A549 (cell line): ENCODE data around the gene ARRDC2. TPM values are rescaled to one million over a fixed set of nuclear protein-coding genes. Genes with fewer than 3 reads are reported as not detected.

Experiments used
- ATAC-seq, 2 experiments: fragments of 200-7000 bp in 1 of 2; fragments of >200 bp in 1 of 2; cut with Nextera tagmentation in 1 of 2; cut with Tn5 transposase in 1 of 2; 3 replicates each; pipeline versions ENCODE4 v1.8.0 to v1.9.1; 2018 to 2020; ENCODE audit warnings: mild to moderate bottlenecking in 1 of 2, moderate library complexity in 1 of 2
- CTCF ChIA-PET: fragments of 300-600 bp; sonication (Branson Sonifier 250); formaldehyde crosslinking; extraction: SDS; loops from one replicate; lab custom pipeline; 2021; ENCODE audit warnings: antibody characterized with exemption, inconsistent platforms; lab: Yijun Ruan, JAX
- POLR2A ChIA-PET: fragments of 350-600 bp; formaldehyde crosslinking; extraction: SDS; loops from one replicate; lab custom pipeline; 2021; ENCODE audit warnings: antibody characterized with exemption, inconsistent platforms; lab: Yijun Ruan, JAX
- DNase-seq, 2 experiments: peaks; one replicate each; pipeline versions ENCODE4 v3.0.0 to v3.0.0-alpha.2; 2011 to 2016; ENCODE audit warnings: low read depth in 1 of 2, low spot score in 1 of 2
- FAIRE-seq: peaks from 2 replicates; lab custom pipeline; 2011; peaks lifted over from hg19 to GRCh38; lab: Jason Lieb, UNC
- H3K27ac ChIP-seq, 2 experiments: fragments of >200 bp; sonication (Bioruptor Twin); formaldehyde crosslinking; 3 replicates each; pipeline ENCODE4 v1.5.1; 2016 to 2017
- H3K4me1 ChIP-seq: fragments of >200 bp; sonication (Bioruptor Twin); formaldehyde crosslinking; 3 replicates; pipeline ENCODE4 v1.6.1; 2016
- H3K4me2 ChIP-seq: fragments of >200 bp; sonication (Bioruptor Twin); formaldehyde crosslinking; 3 replicates; pipeline ENCODE4 v1.6.1; 2016
- H3K4me3 ChIP-seq: fragments of >200 bp; sonication (Bioruptor Twin); formaldehyde crosslinking; 3 replicates; pipeline ENCODE4 v1.5.1; 2016
- H3K9me3 ChIP-seq: fragments of >200 bp; sonication (Bioruptor Twin); formaldehyde crosslinking; 3 replicates; pipeline ENCODE4 v1.6.1; 2016
- CBX8 ChIP-seq: fragments of 200-600 bp; sonication (generic); IDR thresholded peaks from 2 replicates; pipeline ENCODE4 v1.6.1; 2016
- CHD2 ChIP-seq: fragments of 150-350 bp; IDR thresholded peaks from 2 replicates; pipeline ENCODE4 v1.6.1; 2014; ENCODE audit warnings: low read length; ENCODE audit not compliant: partially characterized antibody
- EHMT2 ChIP-seq: fragments of 200-600 bp; sonication (generic); IDR thresholded peaks from 2 replicates; pipeline ENCODE4 v1.6.1; 2016; ENCODE audit warnings: antibody characterized with exemption, low read depth, mild to moderate bottlenecking, moderate library complexity
- EP300 ChIP-seq, 2 experiments: fragments of >200 bp; sonication (Bioruptor Twin); formaldehyde crosslinking; IDR thresholded peaks; 2 replicates in 1 of 2; 3 replicates in 1 of 2; pipeline ENCODE4 v1.6.1; 2016 to 2017
- ESRRA ChIP-seq: fragments of 150-350 bp; IDR thresholded peaks from 2 replicates; pipeline ENCODE4 v1.6.1; 2014; ENCODE audit warnings: mild to moderate bottlenecking, low read length, borderline replicate concordance
- FOSB ChIP-seq: fragments of 250-450 bp; sonication (Bioruptor Pico); IDR thresholded peaks from 2 replicates; pipeline ENCODE4 v1.5.0; 2020; ENCODE audit warnings: mild to moderate bottlenecking, moderate library complexity
- FOXS1 ChIP-seq: fragments of 250-450 bp; sonication (Bioruptor Pico); IDR thresholded peaks from 2 replicates; pipeline ENCODE4 v1.5.0; 2020; ENCODE audit warnings: mild to moderate bottlenecking, moderate library complexity
- GATA3 ChIP-seq: IDR thresholded peaks from 2 replicates; pipeline ENCODE4 v1.6.1; 2012; ENCODE audit warnings: borderline replicate concordance
- JUN ChIP-seq, 2 experiments: fragments of >200 bp; sonication (Bioruptor Twin); formaldehyde crosslinking; IDR thresholded peaks; 2 replicates in 1 of 2; 3 replicates in 1 of 2; pipeline ENCODE4 v1.6.1; 2016 to 2017
- JUNB ChIP-seq: fragments of >200 bp; sonication (Bioruptor Twin); formaldehyde crosslinking; IDR thresholded peaks from 2 replicates; pipeline ENCODE4 v1.6.1; 2016
- NR3C1 ChIP-seq: fragments of >200 bp; sonication (Bioruptor Twin); formaldehyde crosslinking; IDR thresholded peaks from 3 replicates; pipeline ENCODE4 v1.6.1; 2017
- PHF8 ChIP-seq: fragments of 200-600 bp; sonication (generic); IDR thresholded peaks from 2 replicates; pipeline ENCODE4 v1.6.1; 2016; ENCODE audit warnings: low read depth, mild to moderate bottlenecking, antibody characterized with exemption, moderate library complexity, borderline replicate concordance
- POLR2A ChIP-seq: IDR thresholded peaks from 2 replicates; pipeline ENCODE4 v1.6.1; 2012; ENCODE audit warnings: mild to moderate bottlenecking, low read length
- RFX5 ChIP-seq: fragments of 450-650 bp; IDR thresholded peaks from 2 replicates; pipeline ENCODE4 v1.7.1; 2014; ENCODE audit warnings: antibody characterized with exemption, mild to moderate bottlenecking, moderate library complexity
- SMC3 ChIP-seq: fragments of >200 bp; sonication (Bioruptor Twin); formaldehyde crosslinking; IDR thresholded peaks from 3 replicates; pipeline ENCODE4 v1.6.1; 2018; ENCODE audit warnings: inconsistent platforms
- SREBF2 ChIP-seq: fragments of 450-650 bp; IDR thresholded peaks from 2 replicates; pipeline ENCODE4 v1.6.1; 2014; ENCODE audit warnings: mild to moderate bottlenecking, moderate library complexity
- TP53 ChIP-seq: fragments of 250-450 bp; sonication (Bioruptor Pico); IDR thresholded peaks from 2 replicates; pipeline ENCODE4 v1.5.0; 2021; ENCODE audit warnings: mild to moderate bottlenecking, moderate library complexity
- ZFP36 ChIP-seq: fragments of 450-650 bp; IDR thresholded peaks from 2 replicates; pipeline ENCODE4 v1.6.1; 2014; ENCODE audit warnings: borderline replicate concordance; ENCODE audit not compliant: partially characterized antibody
- WGBS: methylation state at CpG from one replicate; pipeline ENCODE4 v1.1.6; 2017; ENCODE audit errors: missing lambda C conversion rate; 5-methylcytosine and 5-hydroxymethylcytosine counted together
- polyA plus RNA-seq, 4 experiments: library from polyadenylated mRNA; depleted of rRNA in 3 of 4; stranded (reverse); fragments of >200 nt; fragmentation: RNase III in 1 of 4; extraction: RNeasy Plus Mini Kit Qiagen cat#74134 plus additional on column Dnase treatment in 1 of 4; gene quantifications; 2 replicates in 3 of 4; 3 replicates in 1 of 4; pipeline ENCODE4 v1.2.3, GENCODE V29; 2011 to 2017
- TF ChIP-seq, protein P1 (sequence below): fragments of >200 bp; sonication (Bioruptor Twin); formaldehyde crosslinking; IDR thresholded peaks from 3 replicates; pipeline ENCODE4 v1.5.1; 2016
- TF ChIP-seq, protein P2 (sequence below): fragments of >200 bp; sonication (Bioruptor Twin); formaldehyde crosslinking; IDR thresholded peaks from 3 replicates; pipeline ENCODE4 v1.6.1; 2016
- TF ChIP-seq, protein P3 (sequence below): IDR thresholded peaks from 2 replicates; pipeline ENCODE4 v1.6.1; 2012

ARRDC2 gene
- polyA plus RNA-seq, 2 of the 4 experiments (the other 2 are of a cell fraction) = 14.5 to 14.8 TPM

DNA sequence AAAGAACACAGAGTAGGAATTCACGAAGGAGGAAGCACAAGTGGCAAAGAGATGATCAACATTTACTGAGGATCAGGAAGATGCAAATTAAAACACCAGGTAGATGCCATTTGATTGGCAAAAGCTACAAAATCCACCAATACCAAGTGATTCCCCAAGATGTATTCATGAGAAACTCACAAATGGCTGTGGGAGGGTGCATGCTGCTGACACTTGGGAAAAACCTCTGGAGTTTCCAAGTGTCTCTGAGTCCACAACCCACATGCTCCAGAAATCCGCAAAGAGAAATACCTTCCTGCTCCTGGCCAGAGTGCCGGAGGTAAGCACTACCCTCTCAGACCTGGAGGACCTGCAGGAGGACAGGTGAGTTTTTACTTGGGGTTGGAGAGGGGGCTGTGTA lies 35.7 kb downstream of the ARRDC2 start:
- FAIRE-seq = no peak
- CTCF ChIA-PET = interaction anchor here (1.2 kb wide), 1 partner anchor 15 kb away, joined by 4 read pairs; no protein-coding TSS in a partner anchor

DNA sequence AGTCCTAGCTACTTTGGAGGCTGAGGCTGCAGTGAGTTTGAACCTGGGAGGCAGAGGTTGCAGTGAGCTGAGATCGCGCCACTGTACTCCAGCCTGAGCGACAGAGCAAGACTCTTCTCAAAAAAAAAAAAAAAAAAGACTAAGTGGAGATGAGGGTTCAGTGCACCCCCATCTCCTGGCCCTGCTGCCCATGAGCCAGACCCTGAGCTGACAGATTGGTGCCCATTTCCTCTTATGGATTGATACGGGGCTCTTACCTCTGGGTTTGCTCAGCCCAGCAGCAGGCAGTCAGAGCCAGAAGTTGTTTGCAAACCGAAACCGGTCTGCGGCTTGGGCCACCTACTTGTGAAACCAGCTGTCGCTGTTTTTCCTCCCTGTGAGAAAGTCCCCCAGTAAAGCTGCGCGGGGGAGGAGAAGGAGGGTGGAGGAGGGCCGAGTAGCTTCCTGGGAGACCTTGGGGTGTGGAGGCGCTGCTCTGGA lies 36.9 kb downstream of the ARRDC2 start:
- ChIA-PET POLR2A (no interaction called here), CTCF (interaction anchor here (0.7 to 1.7 kb wide), 5 partner anchors 12 to 107 kb away, joined by 3 to 8 read pairs (median 4); partner anchors contain the start of gene IL12RB1)
- ATAC-seq (no peak; a peak in 1 of 6 replicates), DNase-seq (peak in 1 of 2 experiments; percentile 27), FAIRE-seq (no peak)
- Histone ChIP-seq H3K9me3 (no peaks in the 10 kb centered on the region), H3K4me1 (peaks cover 19% of the 10 kb centered on the region), H3K27ac (peak overlapping the region in 1 of 2 experiments; percentile 73; a peak in 4 of 6 replicates), H3K4me3 (no peak overlapping the region), H3K4me2 (peak overlapping the region; percentile 60)
- 60% methylated on average over 10 of the region's 12 CpGs for WGBS
- TF ChIP-seq FOSB (CRISPR knock-in tag) (no peak), PHF8 (no peak), TP53 (CRISPR knock-in tag) (no peak), FOXS1 (CRISPR knock-in tag) (no peak), CBX8 (no peak), EP300 (IDR thresholded peaks at IDR 0.05) (no peak), ESRRA (no peak), EHMT2 (no peak), GATA3 (no peak), ZFP36 (no peak), JUNB (no peak), JUN (IDR thresholded peaks at IDR 0.05) (no peak)
- TF ChIP-seq, protein P1, sequence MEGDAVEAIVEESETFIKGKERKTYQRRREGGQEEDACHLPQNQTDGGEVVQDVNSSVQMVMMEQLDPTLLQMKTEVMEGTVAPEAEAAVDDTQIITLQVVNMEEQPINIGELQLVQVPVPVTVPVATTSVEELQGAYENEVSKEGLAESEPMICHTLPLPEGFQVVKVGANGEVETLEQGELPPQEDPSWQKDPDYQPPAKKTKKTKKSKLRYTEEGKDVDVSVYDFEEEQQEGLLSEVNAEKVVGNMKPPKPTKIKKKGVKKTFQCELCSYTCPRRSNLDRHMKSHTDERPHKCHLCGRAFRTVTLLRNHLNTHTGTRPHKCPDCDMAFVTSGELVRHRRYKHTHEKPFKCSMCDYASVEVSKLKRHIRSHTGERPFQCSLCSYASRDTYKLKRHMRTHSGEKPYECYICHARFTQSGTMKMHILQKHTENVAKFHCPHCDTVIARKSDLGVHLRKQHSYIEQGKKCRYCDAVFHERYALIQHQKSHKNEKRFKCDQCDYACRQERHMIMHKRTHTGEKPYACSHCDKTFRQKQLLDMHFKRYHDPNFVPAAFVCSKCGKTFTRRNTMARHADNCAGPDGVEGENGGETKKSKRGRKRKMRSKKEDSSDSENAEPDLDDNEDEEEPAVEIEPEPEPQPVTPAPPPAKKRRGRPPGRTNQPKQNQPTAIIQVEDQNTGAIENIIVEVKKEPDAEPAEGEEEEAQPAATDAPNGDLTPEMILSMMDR = no peak
- TF ChIP-seq, protein P2, sequence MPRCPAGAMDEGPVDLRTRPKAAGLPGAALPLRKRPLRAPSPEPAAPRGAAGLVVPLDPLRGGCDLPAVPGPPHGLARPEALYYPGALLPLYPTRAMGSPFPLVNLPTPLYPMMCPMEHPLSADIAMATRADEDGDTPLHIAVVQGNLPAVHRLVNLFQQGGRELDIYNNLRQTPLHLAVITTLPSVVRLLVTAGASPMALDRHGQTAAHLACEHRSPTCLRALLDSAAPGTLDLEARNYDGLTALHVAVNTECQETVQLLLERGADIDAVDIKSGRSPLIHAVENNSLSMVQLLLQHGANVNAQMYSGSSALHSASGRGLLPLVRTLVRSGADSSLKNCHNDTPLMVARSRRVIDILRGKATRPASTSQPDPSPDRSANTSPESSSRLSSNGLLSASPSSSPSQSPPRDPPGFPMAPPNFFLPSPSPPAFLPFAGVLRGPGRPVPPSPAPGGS = no peak
- TF ChIP-seq, protein P3, sequence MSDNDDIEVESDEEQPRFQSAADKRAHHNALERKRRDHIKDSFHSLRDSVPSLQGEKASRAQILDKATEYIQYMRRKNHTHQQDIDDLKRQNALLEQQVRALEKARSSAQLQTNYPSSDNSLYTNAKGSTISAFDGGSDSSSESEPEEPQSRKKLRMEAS = no peak

More for the DNA sequence above, 35.7 kb downstream of the ARRDC2 start:
- 86% methylated on average over 3 of the region's 3 CpGs for WGBS
- H3K4me2 ChIP-seq = no peak overlapping the region
- H3K27ac ChIP-seq = no peak overlapping the region
- no peak for DNase-seq
- H3K4me1 ChIP-seq = peaks cover 19% of the 10 kb centered on the region
- POLR2A ChIA-PET = no interaction called here
- no peak overlapping the region for H3K4me3 ChIP-seq
- ATAC-seq = no peak
- TF ChIP-seq GATA3 = no peak
- no peak for TF ChIP-seq CBX8
- no peak for TF ChIP-seq JUNB
- no peak for TF ChIP-seq NR3C1
- no peak for TF ChIP-seq SMC3
- TF ChIP-seq POLR2A = no peak
- TF ChIP-seq ZFP36 = no peak
- TF ChIP-seq CHD2 = no peak
- TF ChIP-seq EP300 (IDR thresholded peaks at IDR 0.05) = no peak
- no peak for TF ChIP-seq SREBF2
- no peak for TF ChIP-seq ESRRA
- H3K9me3 ChIP-seq = no peaks in the 10 kb centered on the region

DNA sequence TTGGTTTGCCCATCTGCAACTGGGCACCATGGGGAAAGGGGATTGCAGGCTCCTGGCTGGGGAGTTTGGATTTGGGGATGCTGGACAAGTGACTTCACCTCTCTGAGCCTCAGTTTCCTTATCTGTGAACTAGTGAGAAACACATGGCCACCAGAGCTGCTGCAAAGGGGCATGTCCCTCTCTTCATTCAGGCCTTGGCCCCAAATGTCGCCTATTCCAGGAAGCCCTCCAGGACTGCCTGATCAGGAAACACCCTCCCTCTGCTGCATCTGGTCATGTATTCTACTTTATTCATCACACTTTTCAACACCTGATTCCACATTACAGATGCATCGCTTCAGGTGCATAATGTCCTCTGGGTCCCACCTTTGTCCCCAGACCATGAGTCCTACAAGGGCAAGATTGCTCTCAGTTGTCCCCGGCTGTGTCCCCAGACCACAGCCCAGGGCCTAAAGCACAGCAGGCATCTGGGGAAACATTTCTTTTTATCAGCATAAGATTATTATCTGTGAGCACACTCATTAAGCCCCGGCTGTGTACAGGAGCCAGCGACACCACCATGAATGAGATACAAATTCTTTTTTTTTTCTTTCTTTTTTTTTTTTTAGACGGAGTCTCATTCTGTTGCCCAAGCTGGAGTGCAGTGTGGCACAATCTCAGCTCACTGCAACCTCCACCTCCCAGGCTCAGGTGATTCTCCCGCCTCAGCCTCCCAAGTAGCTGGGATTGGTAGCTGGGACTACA lies 37.5 kb downstream of the ARRDC2 start:
- Histone ChIP-seq H3K9me3 (no peaks in the 10 kb centered on the region), H3K27ac (peak overlapping the region; percentile 12 to 73; a peak in 4 of 6 replicates), H3K4me2 (peak overlapping the region; percentile 60), H3K4me1 (peaks cover 19% of the 10 kb centered on the region), H3K4me3 (no peak overlapping the region)
- DNase-seq (no peak), ATAC-seq (no peak), FAIRE-seq (no peak)
- ChIA-PET POLR2A (interaction anchor here (0.7 kb wide), 1 partner anchor 10 kb away, joined by 3 read pairs; no protein-coding TSS in a partner anchor), CTCF (interaction anchor here (0.6 to 1.7 kb wide), 5 partner anchors 12 to 107 kb away, joined by 3 to 8 read pairs (median 4); partner anchors contain the start of gene IL12RB1)
- 74% methylated on average over 7 of the region's 7 CpGs for WGBS
- TF ChIP-seq RFX5 (no peak), ZFP36 (peak; percentile 94)
